WTC11 (cell line): Measurements from ENCODE around the gene CNBP.

Source experiments
- TF ChIP-seq, protein P1 (sequence below): sonication (generic); formaldehyde crosslinking; IDR thresholded peaks from 2 replicates; pipeline ENCODE4 v1.8.0; 2023; ENCODE audit warnings: missing genetic modification reagents
- TF ChIP-seq, protein P2 (sequence below): fragments of 200-600 bp; IDR thresholded peaks from 2 replicates; pipeline ENCODE4 v1.8.0; 2022; ENCODE audit warnings: antibody characterized with exemption

DNA sequence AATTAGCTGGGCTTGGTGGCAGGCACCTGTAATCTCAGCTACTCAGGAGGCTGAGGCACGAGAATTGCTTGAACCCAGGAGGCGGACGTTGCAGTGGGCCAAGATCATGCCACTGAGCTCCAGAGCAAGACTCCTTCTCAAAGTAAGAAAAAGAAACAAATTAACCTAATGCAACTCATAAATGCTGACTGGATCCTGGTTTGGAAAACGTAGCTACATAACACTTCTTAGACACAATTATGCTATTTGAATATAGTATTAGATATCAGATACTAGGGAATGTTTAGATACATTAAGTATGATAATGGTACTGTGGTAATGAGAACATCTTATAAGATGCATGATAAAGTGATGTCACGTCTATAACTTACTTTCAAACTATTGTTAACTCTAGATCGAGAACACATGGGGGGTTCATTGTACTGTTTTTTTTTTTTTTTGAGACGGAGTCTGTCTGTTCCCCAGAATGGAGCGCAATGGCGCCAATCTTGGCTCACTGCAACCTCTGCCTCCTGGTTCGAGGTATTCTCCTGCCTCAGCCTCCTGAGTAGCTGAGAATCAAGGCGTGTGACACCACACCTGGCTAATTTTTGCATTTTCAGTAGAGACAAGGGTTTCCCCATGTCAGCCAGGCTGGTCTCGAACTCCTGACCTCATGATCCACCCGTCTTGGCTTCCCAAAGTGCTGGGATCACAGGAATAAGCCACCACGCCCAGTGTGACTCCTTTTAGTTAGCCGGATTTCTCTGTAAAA, 16.9 kb downstream of the CNBP start:
- TF ChIP-seq, protein P1, sequence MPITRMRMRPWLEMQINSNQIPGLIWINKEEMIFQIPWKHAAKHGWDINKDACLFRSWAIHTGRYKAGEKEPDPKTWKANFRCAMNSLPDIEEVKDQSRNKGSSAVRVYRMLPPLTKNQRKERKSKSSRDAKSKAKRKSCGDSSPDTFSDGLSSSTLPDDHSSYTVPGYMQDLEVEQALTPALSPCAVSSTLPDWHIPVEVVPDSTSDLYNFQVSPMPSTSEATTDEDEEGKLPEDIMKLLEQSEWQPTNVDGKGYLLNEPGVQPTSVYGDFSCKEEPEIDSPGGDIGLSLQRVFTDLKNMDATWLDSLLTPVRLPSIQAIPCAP = no peak
- TF ChIP-seq, protein P2, sequence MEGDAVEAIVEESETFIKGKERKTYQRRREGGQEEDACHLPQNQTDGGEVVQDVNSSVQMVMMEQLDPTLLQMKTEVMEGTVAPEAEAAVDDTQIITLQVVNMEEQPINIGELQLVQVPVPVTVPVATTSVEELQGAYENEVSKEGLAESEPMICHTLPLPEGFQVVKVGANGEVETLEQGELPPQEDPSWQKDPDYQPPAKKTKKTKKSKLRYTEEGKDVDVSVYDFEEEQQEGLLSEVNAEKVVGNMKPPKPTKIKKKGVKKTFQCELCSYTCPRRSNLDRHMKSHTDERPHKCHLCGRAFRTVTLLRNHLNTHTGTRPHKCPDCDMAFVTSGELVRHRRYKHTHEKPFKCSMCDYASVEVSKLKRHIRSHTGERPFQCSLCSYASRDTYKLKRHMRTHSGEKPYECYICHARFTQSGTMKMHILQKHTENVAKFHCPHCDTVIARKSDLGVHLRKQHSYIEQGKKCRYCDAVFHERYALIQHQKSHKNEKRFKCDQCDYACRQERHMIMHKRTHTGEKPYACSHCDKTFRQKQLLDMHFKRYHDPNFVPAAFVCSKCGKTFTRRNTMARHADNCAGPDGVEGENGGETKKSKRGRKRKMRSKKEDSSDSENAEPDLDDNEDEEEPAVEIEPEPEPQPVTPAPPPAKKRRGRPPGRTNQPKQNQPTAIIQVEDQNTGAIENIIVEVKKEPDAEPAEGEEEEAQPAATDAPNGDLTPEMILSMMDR = no peak
